Transverse colon (tissue), 3 donors: ENCODE measurements around the gene NTF4.
A peak's percentile ranks its signal among the peaks of the same experiment; 100 is the strongest.
"Not testable (repeated sequence)": the region's sequence is repeated elsewhere in the genome, so short reads cannot be mapped to it uniquely, and the experiment has no call there.

Experiments
- EP300 ChIP-seq: sonication (generic); formaldehyde crosslinking; IDR thresholded peaks from one replicate; pipeline ENCODE4 v1.6.1; 2017; ENCODE audit warnings: antibody characterized with exemption, low read depth
- TF ChIP-seq, protein P1 (sequence below), 5 experiments: fragments of 200-600 bp in 3 of 5; fragments of 450-650 bp in 2 of 5; sonication (generic) in 3 of 5; IDR thresholded peaks; 1 replicate in 2 of 5; 2 replicates in 3 of 5; pipeline ENCODE4 v1.5.1; 2016 to 2017; ENCODE audit warnings: antibody characterized with exemption in 5 of 5, inconsistent platforms in 3 of 5, mild to moderate bottlenecking in 2 of 5, moderate library complexity in 1 of 5

DNA sequence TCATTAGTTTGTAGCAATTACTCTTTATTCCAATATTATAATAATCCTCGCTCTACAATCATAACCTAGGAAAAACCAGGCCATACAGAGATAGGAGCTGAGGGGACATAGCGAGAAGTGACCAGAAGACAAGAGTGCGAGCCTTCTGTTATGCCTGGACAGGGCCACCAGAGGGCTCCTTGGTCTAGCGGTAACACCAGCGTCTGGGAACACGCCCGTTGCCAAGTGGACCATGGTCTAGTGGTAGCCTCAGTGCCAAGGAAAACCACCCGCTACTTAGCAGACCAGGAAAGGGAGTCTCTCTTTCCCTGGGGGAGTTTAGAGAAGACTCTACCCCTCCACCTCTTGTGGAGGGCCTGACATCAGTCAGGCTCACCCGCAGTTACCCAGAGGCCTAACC, 10.3 kb upstream of the NTF4 start:
- TF ChIP-seq, protein P1, sequence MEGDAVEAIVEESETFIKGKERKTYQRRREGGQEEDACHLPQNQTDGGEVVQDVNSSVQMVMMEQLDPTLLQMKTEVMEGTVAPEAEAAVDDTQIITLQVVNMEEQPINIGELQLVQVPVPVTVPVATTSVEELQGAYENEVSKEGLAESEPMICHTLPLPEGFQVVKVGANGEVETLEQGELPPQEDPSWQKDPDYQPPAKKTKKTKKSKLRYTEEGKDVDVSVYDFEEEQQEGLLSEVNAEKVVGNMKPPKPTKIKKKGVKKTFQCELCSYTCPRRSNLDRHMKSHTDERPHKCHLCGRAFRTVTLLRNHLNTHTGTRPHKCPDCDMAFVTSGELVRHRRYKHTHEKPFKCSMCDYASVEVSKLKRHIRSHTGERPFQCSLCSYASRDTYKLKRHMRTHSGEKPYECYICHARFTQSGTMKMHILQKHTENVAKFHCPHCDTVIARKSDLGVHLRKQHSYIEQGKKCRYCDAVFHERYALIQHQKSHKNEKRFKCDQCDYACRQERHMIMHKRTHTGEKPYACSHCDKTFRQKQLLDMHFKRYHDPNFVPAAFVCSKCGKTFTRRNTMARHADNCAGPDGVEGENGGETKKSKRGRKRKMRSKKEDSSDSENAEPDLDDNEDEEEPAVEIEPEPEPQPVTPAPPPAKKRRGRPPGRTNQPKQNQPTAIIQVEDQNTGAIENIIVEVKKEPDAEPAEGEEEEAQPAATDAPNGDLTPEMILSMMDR (IDR thresholded peaks at IDR 0.05): peak; percentile 66 to 80 (median 74)
- TF ChIP-seq EP300: not testable (repeated sequence)
